ENCODE measurements around the gene CAVIN2.

DNA sequence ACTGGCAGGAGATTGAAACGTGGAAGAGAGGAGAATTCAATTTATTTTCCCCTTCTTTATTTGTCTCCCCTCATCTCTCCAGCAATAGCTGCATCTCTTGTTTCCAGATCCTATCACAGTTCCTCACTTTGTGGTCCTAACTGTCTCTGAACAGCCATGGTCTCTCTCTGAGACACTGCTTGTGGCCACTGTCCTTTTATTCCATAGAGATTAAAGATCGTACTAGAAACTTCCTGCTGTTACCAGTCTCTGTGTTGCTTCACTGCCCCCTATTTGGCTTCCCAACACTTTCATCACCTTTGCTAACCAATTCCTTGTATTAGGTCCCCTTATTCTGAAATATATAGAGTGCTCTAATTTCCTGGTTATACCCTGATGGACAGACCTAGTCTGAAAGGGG is 48.9 kb upstream of the CAVIN2 start:
- TF ChIP-seq CTCF (IDR thresholded peaks at IDR 0.05; ENCODE audit: low read depth, low read length) (no peak), POLR2A (IDR thresholded peaks at IDR 0.05; ENCODE audit: extremely low read depth, insufficient read length) (no peak), MAX (IDR thresholded peaks at IDR 0.05; ENCODE audit: low read depth, low read length) (no peak)

Measured in NB4 (cell line).